Glutamatergic neuron (in vitro differentiated cells): ENCODE data around the gene B4GALT3. TPM values are rescaled to one million over a fixed set of nuclear protein-coding genes. Genes with fewer than 3 reads are reported as not detected.

Experiments
- DNase-seq: peaks from one replicate; pipeline ENCODE4 v3.0.0; 2022
- H3K27ac Mint-ChIP-seq: one replicate; pipeline ENCODE4 v1.8.0; 2020; ENCODE audit warnings: mild to moderate bottlenecking, mixed read lengths, inconsistent platforms; ENCODE audit not compliant: unreplicated experiment
- H3K27me3 Mint-ChIP-seq: one replicate; pipeline ENCODE4 v1.8.0; 2020; ENCODE audit warnings: mild to moderate bottlenecking, moderate library complexity, mixed read lengths, inconsistent platforms; ENCODE audit not compliant: unreplicated experiment
- H3K36me3 Mint-ChIP-seq: one replicate; pipeline ENCODE4 v1.8.0; 2020; ENCODE audit warnings: mild to moderate bottlenecking, mixed read lengths, inconsistent platforms; ENCODE audit not compliant: unreplicated experiment
- H3K4me1 Mint-ChIP-seq: one replicate; pipeline ENCODE4 v1.8.0; 2020; ENCODE audit warnings: mild to moderate bottlenecking, low read depth, mixed read lengths, inconsistent platforms; ENCODE audit not compliant: unreplicated experiment
- H3K4me3 Mint-ChIP-seq: one replicate; pipeline ENCODE4 v1.8.0; 2020; ENCODE audit warnings: mild to moderate bottlenecking, mixed read lengths, inconsistent platforms; ENCODE audit not compliant: unreplicated experiment
- H3K9me3 Mint-ChIP-seq: one replicate; pipeline ENCODE4 v1.8.0; 2020; ENCODE audit warnings: mild to moderate bottlenecking, moderate library complexity, mixed read lengths, inconsistent platforms; ENCODE audit not compliant: unreplicated experiment
- total RNA-seq: library from RNA; stranded (reverse); fragmentation: NEBNext Ultra II Directional; extraction: Animal tissue kit (Norgen Biotek cat#: 25700); gene quantifications from one replicate; pipeline ENCODE4 v1.2.1, GENCODE V29; 2021; ENCODE audit not compliant: unreplicated experiment
- TF ChIP-seq, protein P1 (sequence below): fragments of 200-600 bp; sonication (generic); IDR thresholded peaks from one replicate; pipeline ENCODE4 v1.5.0; 2021; ENCODE audit not compliant: partially characterized antibody, unreplicated experiment

B4GALT3 gene
- total RNA-seq, 1 donor from 2014 or later: 35.7 TPM

- Mint-ChIP-seq H3K4me3 (peak overlapping the region; percentile 100), H3K27ac (peak overlapping the region; percentile 98), H3K36me3 (peaks cover 5% of the 10 kb centered on the region), H3K27me3 (peaks cover 14% of the 10 kb centered on the region), H3K4me1 (peaks cover 8% of the 10 kb centered on the region), H3K9me3 (peaks cover 11% of the 10 kb centered on the region)
- TF ChIP-seq, protein P1, sequence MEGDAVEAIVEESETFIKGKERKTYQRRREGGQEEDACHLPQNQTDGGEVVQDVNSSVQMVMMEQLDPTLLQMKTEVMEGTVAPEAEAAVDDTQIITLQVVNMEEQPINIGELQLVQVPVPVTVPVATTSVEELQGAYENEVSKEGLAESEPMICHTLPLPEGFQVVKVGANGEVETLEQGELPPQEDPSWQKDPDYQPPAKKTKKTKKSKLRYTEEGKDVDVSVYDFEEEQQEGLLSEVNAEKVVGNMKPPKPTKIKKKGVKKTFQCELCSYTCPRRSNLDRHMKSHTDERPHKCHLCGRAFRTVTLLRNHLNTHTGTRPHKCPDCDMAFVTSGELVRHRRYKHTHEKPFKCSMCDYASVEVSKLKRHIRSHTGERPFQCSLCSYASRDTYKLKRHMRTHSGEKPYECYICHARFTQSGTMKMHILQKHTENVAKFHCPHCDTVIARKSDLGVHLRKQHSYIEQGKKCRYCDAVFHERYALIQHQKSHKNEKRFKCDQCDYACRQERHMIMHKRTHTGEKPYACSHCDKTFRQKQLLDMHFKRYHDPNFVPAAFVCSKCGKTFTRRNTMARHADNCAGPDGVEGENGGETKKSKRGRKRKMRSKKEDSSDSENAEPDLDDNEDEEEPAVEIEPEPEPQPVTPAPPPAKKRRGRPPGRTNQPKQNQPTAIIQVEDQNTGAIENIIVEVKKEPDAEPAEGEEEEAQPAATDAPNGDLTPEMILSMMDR: no peak
- no peak for DNase-seq
These were observed 583 bp upstream of the B4GALT3 start for GRCh38 chr1:161177936-161178244.

- no peak for DNase-seq
- peaks cover 7% of the 10 kb centered on the region for H3K36me3 Mint-ChIP-seq
- H3K27ac Mint-ChIP-seq: peak overlapping the region; percentile 98
- H3K9me3 Mint-ChIP-seq: peaks cover 11% of the 10 kb centered on the region
- TF ChIP-seq, protein P1: no peak
- H3K4me3 Mint-ChIP-seq: peak overlapping the region; percentile 100
- peaks cover 8% of the 10 kb centered on the region for H3K4me1 Mint-ChIP-seq
- H3K27me3 Mint-ChIP-seq: peaks cover 14% of the 10 kb centered on the region
These were observed 717 bp downstream of the B4GALT3 start for GRCh38 chr1:161176468-161177111.

- Mint-ChIP-seq H3K27me3 (peaks cover 14% of the 10 kb centered on the region), H3K4me3 (peak overlapping the region; percentile 100), H3K27ac (no peak overlapping the region), H3K36me3 (peaks cover 7% of the 10 kb centered on the region), H3K4me1 (peaks cover 8% of the 10 kb centered on the region), H3K9me3 (peaks cover 9% of the 10 kb centered on the region)
- no peak for DNase-seq
- TF ChIP-seq, protein P1: no peak
These were observed 1.4 kb downstream of the B4GALT3 start for GRCh38 chr1:161175771-161176453.

DNA sequence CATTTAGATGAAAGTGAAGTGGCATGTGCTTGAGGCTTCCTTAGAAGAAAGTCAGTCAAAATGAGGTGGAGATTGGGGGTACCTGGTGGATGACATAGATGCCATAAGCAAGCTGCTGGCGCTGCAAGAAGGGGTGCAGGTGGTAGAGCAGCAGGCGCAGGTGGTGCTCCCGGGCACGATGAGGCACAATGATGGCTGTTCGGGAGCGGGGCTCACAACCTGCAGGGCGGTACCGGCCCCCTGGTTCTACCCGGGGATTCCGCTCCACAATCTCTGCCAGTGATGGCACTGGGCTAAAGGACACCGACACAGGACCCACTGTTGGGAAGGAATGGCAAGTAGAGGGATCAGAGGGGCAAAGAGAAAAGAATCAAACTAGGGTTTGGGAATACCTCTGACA lies 2.4 kb downstream of the B4GALT3 start:
- Mint-ChIP-seq H3K4me1 (peaks cover 8% of the 10 kb centered on the region), H3K36me3 (peaks cover 7% of the 10 kb centered on the region), H3K4me3 (no peak overlapping the region), H3K27me3 (peaks cover 14% of the 10 kb centered on the region), H3K9me3 (peaks cover 9% of the 10 kb centered on the region), H3K27ac (no peak overlapping the region)
- TF ChIP-seq, protein P1: no peak
- no peak for DNase-seq

DNA sequence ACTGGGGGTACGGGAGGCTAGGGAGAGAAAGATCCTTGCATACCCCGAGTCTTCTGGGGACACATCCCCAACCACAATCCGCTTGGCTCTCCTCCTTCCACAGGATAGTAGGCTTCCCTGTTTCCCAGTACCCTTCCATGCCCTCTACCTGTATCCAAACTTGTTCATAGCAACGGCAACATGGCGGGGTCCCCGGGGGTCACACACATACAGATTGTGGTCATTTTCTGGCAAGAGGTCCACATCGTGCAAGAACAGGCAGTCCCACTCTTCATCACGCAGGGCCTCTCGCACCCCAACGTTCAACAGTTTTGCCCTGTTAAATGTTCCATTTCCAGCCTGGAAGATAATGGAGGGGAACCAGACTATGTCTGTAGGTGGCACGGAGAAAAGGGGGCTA lies 3.6 kb downstream of the B4GALT3 start:
- DNase-seq: no peak
- Mint-ChIP-seq H3K27me3 (peaks cover 14% of the 10 kb centered on the region), H3K27ac (no peak overlapping the region), H3K4me3 (no peak overlapping the region), H3K9me3 (peaks cover 11% of the 10 kb centered on the region), H3K36me3 (peaks cover 7% of the 10 kb centered on the region), H3K4me1 (peaks cover 8% of the 10 kb centered on the region)
- TF ChIP-seq, protein P1: no peak
